Panc1 (cell line): ENCODE results near the gene TBX5. TPM values are rescaled to one million over a fixed set of nuclear protein-coding genes. Genes with fewer than 3 reads are reported as not detected.

Source experiments
- ATAC-seq: fragments of 200-7000 bp; cut with Tn5 transposase; 2 replicates; pipeline ENCODE4 v1.9.1; 2020; ENCODE audit warnings: mild to moderate bottlenecking, moderate library complexity
- BruUV-seq: library from RNA; stranded (reverse); fragments of 400-500 nt; replicated peaks from 2 replicates; lab custom pipeline; 2021; lab: Mats Ljungman, UMichigan
- CTCF ChIA-PET: fragments of 300-600 bp; sonication (Branson Sonifier 250); formaldehyde crosslinking; loops from one replicate; lab custom pipeline; 2022; ENCODE audit warnings: antibody characterized with exemption; lab: Charles Lee
- POLR2A ChIA-PET: fragments of 300-600 bp; sonication (Branson Sonifier 250); formaldehyde crosslinking; loops from one replicate; lab custom pipeline; 2022; ENCODE audit warnings: antibody characterized with exemption; lab: Charles Lee
- DNase-seq: peaks from one replicate; pipeline ENCODE4 v3.0.0-alpha.2; 2010; ENCODE audit warnings: low read depth, low spot score
- H3K27ac ChIP-seq: 2 replicates; pipeline ENCODE4 v1.5.1; 2011; ENCODE audit warnings: mild to moderate bottlenecking, low read length, inconsistent platforms
- H3K27me3 ChIP-seq: fragments of 200-500 bp; sonication (Bioruptor generic); 2 replicates; pipeline ENCODE4 v1.6.0; 2014; ENCODE audit warnings: low read length, inconsistent platforms; ENCODE audit not compliant: control insufficient read depth, insufficient read depth
- H3K36me3 ChIP-seq: fragments of 200-500 bp; sonication (Bioruptor generic); 2 replicates; pipeline ENCODE4 v1.5.1; 2014; ENCODE audit warnings: inconsistent platforms, mild to moderate bottlenecking, low read length, moderate library complexity; ENCODE audit not compliant: control insufficient read depth, insufficient read depth
- H3K4me1 ChIP-seq: 2 replicates; pipeline ENCODE4 v1.5.1; 2011; ENCODE audit warnings: inconsistent platforms, mild to moderate bottlenecking, low read length, moderate library complexity; ENCODE audit not compliant: control insufficient read depth, insufficient read depth
- H3K4me3 ChIP-seq, 2 experiments: 2 replicates each; pipeline ENCODE4 v1.5.1; 2011 to 2012; ENCODE audit warnings: low read depth in 2 of 2, low read length in 2 of 2, mild to moderate bottlenecking in 2 of 2, inconsistent platforms in 1 of 2, moderate library complexity in 1 of 2
- H3K9me3 ChIP-seq: fragments of 200-500 bp; sonication (Bioruptor generic); 2 replicates; pipeline ENCODE4 v1.5.1; 2014; ENCODE audit warnings: low read depth, mild to moderate bottlenecking, inconsistent platforms, low read length, moderate library complexity; ENCODE audit not compliant: control insufficient read depth, insufficient read depth
- CTCF ChIP-seq: fragments of 450-650 bp; IDR thresholded peaks from 2 replicates; pipeline ENCODE4 v1.5.1; 2017; ENCODE audit warnings: mild to moderate bottlenecking
- POLR2AphosphoS5 ChIP-seq: IDR thresholded peaks from 2 replicates; pipeline ENCODE4 v1.6.1; 2012; ENCODE audit warnings: mild to moderate bottlenecking, low read depth, low read length, moderate library complexity
- REST ChIP-seq, 2 experiments: IDR thresholded peaks; 2 replicates each; pipeline ENCODE4 v1.6.1; 2011 to 2012; ENCODE audit warnings: low read depth in 2 of 2, control low read depth in 1 of 2, low read length in 1 of 2, mild to moderate bottlenecking in 1 of 2, moderate library complexity in 1 of 2; ENCODE audit not compliant: insufficient read depth in 1 of 2
- SIN3A ChIP-seq: IDR thresholded peaks from 2 replicates; pipeline ENCODE4 v1.6.1; 2012; ENCODE audit warnings: low read depth, mild to moderate bottlenecking, low read length, moderate library complexity, borderline replicate concordance; ENCODE audit not compliant: insufficient read depth
- TCF7L2 ChIP-seq: IDR thresholded peaks from 2 replicates; pipeline ENCODE4 v1.6.1; 2011; ENCODE audit warnings: mild to moderate bottlenecking, low read depth, low read length, inconsistent platforms
- in situ Hi-C: cut with HindIII; loops from 2 replicates; pipeline ENCODE4 v1.10.0; 2016; ENCODE audit warnings: low sequenced_read_pairs, low pct_unique_long_range_greater_than_20kb
- intact Hi-C: fragments of 100-400 bp; cut with micrococcal nuclease; formaldehyde crosslinking; loops from one replicate; pipeline ENCODE4 v1.10.0; 2022; ENCODE audit not compliant: unreplicated experiment
- total RNA-seq: library from RNA; stranded (reverse); gene quantifications from one replicate; pipeline ENCODE4 v1.2.1, GENCODE V29; 2021; ENCODE audit not compliant: unreplicated experiment

Gene TBX5
- total RNA-seq, 1 experiment from 2014 or later, result not detected

GRCh38 chr12:114415525-114415868 is 9.6 kb upstream of the TBX5 start:
- H3K27me3 ChIP-seq, result peaks cover 3% of the 10 kb centered on the region
- no peak overlapping the region for H3K27ac ChIP-seq
- H3K4me1 ChIP-seq, result no peaks in the 10 kb centered on the region
- H3K4me3 ChIP-seq, result no peak overlapping the region
- no TSS peak for BruUV-seq
- in situ Hi-C loops (no loop called here), intact Hi-C loops (no loop called here)
- H3K9me3 ChIP-seq, result no peaks in the 10 kb centered on the region
- TF ChIP-seq POLR2AphosphoS5 (no peak), SIN3A (no peak), REST (IDR thresholded peaks at IDR 0.05; ENCODE audit: insufficient read depth in 1 of 2, low read depth in 2 of 2, low read length in 1 of 2) (no peak), TCF7L2 (no peak), CTCF (no peak)
- ChIA-PET POLR2A (no interaction called here), CTCF (no interaction called here)
- no peak for ATAC-seq
- no peak for DNase-seq
- H3K36me3 ChIP-seq, result no peaks in the 10 kb centered on the region

GRCh38 chr12:114414866-114415524 is 9.1 kb upstream of the TBX5 start:
- in situ Hi-C loops, result no loop called here
- ATAC-seq, result 0 out of 2 replicates have a peak, but pooled peaks have one; percentile 19
- peaks cover 3% of the 10 kb centered on the region; the same call in 1 of the 2 replicates for H3K27me3 ChIP-seq
- TF ChIP-seq REST (IDR thresholded peaks at IDR 0.05; ENCODE audit: insufficient read depth in 1 of 2, low read depth in 2 of 2, low read length in 1 of 2), result no peak
- no peak for TF ChIP-seq SIN3A
- no peak for TF ChIP-seq POLR2AphosphoS5
- TF ChIP-seq CTCF, result no peak
- TF ChIP-seq TCF7L2, result no peak
- ChIA-PET CTCF (no interaction called here), POLR2A (no interaction called here)
- no peaks in the 10 kb centered on the region for H3K36me3 ChIP-seq
- DNase-seq, result no peak
- no peaks in the 10 kb centered on the region for H3K4me1 ChIP-seq
- no peak overlapping the region for H3K4me3 ChIP-seq
- no TSS peak for BruUV-seq
- no peaks in the 10 kb centered on the region for H3K9me3 ChIP-seq
- intact Hi-C loops, result no loop called here
- no peak overlapping the region for H3K27ac ChIP-seq
